Endothelial cell of umbilical vein (primary cell): ENCODE data around the gene LTN1. TPM values are rescaled to one million over a fixed set of nuclear protein-coding genes. Genes with fewer than 3 reads are reported as not detected.

ENCODE experiments used
- BruUV-seq: library from RNA; stranded (reverse); fragments of 400-500 nt; replicated peaks from 2 replicates; lab custom pipeline; 2021; lab: Mats Ljungman, UMichigan
- CTCF ChIA-PET: fragments of 300-600, 350-600 bp; sonication (Branson Sonifier 250); formaldehyde crosslinking; loops from one replicate; lab custom pipeline; 2021; ENCODE audit warnings: antibody characterized with exemption, inconsistent platforms; lab: Charles Lee
- POLR2A ChIA-PET: fragments of 300-600, 350-600 bp; sonication (Branson Sonifier 250); formaldehyde crosslinking; loops from one replicate; lab custom pipeline; 2021; ENCODE audit warnings: antibody characterized with exemption, inconsistent platforms; lab: Charles Lee
- DNase-seq: peaks from one replicate; pipeline ENCODE4 v3.0.0-alpha.2; 2011; ENCODE audit warnings: low read depth, low spot score
- FAIRE-seq: peaks from 2 replicates; lab custom pipeline; 2011; peaks lifted over from hg19 to GRCh38; lab: Jason Lieb, UNC
- H2AFZ ChIP-seq: 2 replicates; pipeline ENCODE4 v1.6.0; 2012; ENCODE audit warnings: low read depth, low read length, control low read depth, inconsistent platforms
- H3K27ac ChIP-seq: 2 replicates; pipeline ENCODE4 v1.5.1; 2011; ENCODE audit warnings: low read depth, mild to moderate bottlenecking, control low read depth, low read length, moderate library complexity; ENCODE audit not compliant: insufficient read depth
- H3K27me3 ChIP-seq, 2 experiments: 2 replicates each; pipeline versions ENCODE4 v1.6.0 to v1.6.1; 2011; ENCODE audit warnings: low read length in 2 of 2, mixed read lengths in 1 of 2; ENCODE audit not compliant: control insufficient read depth in 2 of 2, insufficient read depth in 2 of 2
- H3K36me3 ChIP-seq, 2 experiments: 2 replicates in 1 of 2; 3 replicates in 1 of 2; pipeline ENCODE4 v1.5.1; 2011; ENCODE audit warnings: low read length in 2 of 2, mild to moderate bottlenecking in 1 of 2, moderate library complexity in 1 of 2; ENCODE audit not compliant: control insufficient read depth in 2 of 2, insufficient read depth in 2 of 2; ENCODE audit errors: extremely low read depth in 1 of 2
- H3K4me1 ChIP-seq: 3 replicates; pipeline ENCODE4 v1.5.1; 2011; ENCODE audit warnings: mild to moderate bottlenecking, low read length; ENCODE audit not compliant: control insufficient read depth, insufficient read depth; ENCODE audit errors: extremely low read depth
- H3K4me2 ChIP-seq: 2 replicates; pipeline ENCODE4 v1.6.1; 2011; ENCODE audit warnings: low read length, control low read depth, mixed read lengths; ENCODE audit not compliant: insufficient read depth
- H3K4me3 ChIP-seq, 3 experiments: fragments of 200-600 bp in 1 of 3; sonication (generic), shearing (Covaris generic) in 1 of 3; replicated peaks in 1 of 3; 2 replicates each; pipeline ENCODE4 v1.5.1; 2011 to 2016; ENCODE audit warnings: control low read depth in 3 of 3, low read length in 3 of 3, mild to moderate bottlenecking in 2 of 3, inconsistent platforms in 1 of 3, low read depth in 1 of 3, moderate library complexity in 1 of 3; ENCODE audit not compliant: insufficient read depth in 1 of 3
- H3K79me2 ChIP-seq: 2 replicates; pipeline ENCODE4 v1.6.0; 2012; ENCODE audit warnings: low read length, inconsistent platforms; ENCODE audit not compliant: control insufficient read depth, insufficient read depth
- H3K9ac ChIP-seq: replicated peaks from 2 replicates; pipeline ENCODE3; 2011; ENCODE audit warnings: low read length, control low read depth; ENCODE audit not compliant: insufficient read depth; ENCODE audit errors: extremely low read depth
- H3K9me1 ChIP-seq: replicated peaks from 3 replicates; pipeline ENCODE4 v1.6.0; 2011; ENCODE audit warnings: mild to moderate bottlenecking, low read length; ENCODE audit not compliant: control insufficient read depth, insufficient read depth; ENCODE audit errors: extremely low read depth
- H3K9me3 ChIP-seq: replicated peaks from 2 replicates; pipeline ENCODE4 v1.5.1; 2012; ENCODE audit warnings: low read length, inconsistent platforms; ENCODE audit not compliant: control insufficient read depth, insufficient read depth
- H4K20me1 ChIP-seq: replicated peaks from 2 replicates; pipeline ENCODE3; 2011; ENCODE audit warnings: mild to moderate bottlenecking, low read length; ENCODE audit not compliant: control insufficient read depth, insufficient read depth; ENCODE audit errors: extremely low read depth
- CTCF ChIP-seq, 2 donors: IDR thresholded peaks; 1 replicate in 1 of 2; 2 replicates in 1 of 2; pipeline ENCODE4 v1.5.1; 2011; ENCODE audit warnings: low read length in 2 of 2, mild to moderate bottlenecking in 2 of 2, moderate library complexity in 2 of 2, control low read depth in 1 of 2, inconsistent platforms in 1 of 2, low read depth in 1 of 2; ENCODE audit not compliant: insufficient read depth in 1 of 2; ENCODE audit errors: extremely low read depth in 1 of 2
- EZH2 ChIP-seq: IDR thresholded peaks from 2 replicates; pipeline ENCODE4 v1.6.1; 2012; ENCODE audit warnings: borderline replicate concordance, low read depth, mild to moderate bottlenecking, moderate library complexity, low read length, inconsistent platforms; ENCODE audit not compliant: severe bottlenecking
- FOS ChIP-seq: IDR thresholded peaks from 2 replicates; pipeline ENCODE4 v1.6.1; 2011; ENCODE audit warnings: mild to moderate bottlenecking, low read length, moderate library complexity, borderline replicate concordance; ENCODE audit not compliant: insufficient read depth
- GATA2 ChIP-seq: IDR thresholded peaks from 2 replicates; pipeline ENCODE4 v1.7.0; 2011; ENCODE audit warnings: low read depth, mild to moderate bottlenecking, moderate library complexity, mixed read lengths, low read length; ENCODE audit not compliant: insufficient read length, insufficient read depth
- JUN ChIP-seq: IDR thresholded peaks from 2 replicates; pipeline ENCODE4 v1.6.1; 2011; ENCODE audit warnings: borderline replicate concordance, low read depth; ENCODE audit not compliant: insufficient read length, insufficient read depth
- MAX ChIP-seq: IDR thresholded peaks from 2 replicates; pipeline ENCODE4 v1.6.1; 2011; ENCODE audit not compliant: insufficient read depth, insufficient read length
- MYC ChIP-seq: IDR thresholded peaks from one replicate; pipeline ENCODE4 v1.6.1; 2011; ENCODE audit warnings: mild to moderate bottlenecking, low read depth, low read length
- POLR2A ChIP-seq: IDR thresholded peaks from 2 replicates; pipeline ENCODE4 v1.6.1; 2012; ENCODE audit warnings: low read depth, mild to moderate bottlenecking, control low read depth, low read length
- POLR2AphosphoS5 ChIP-seq: IDR thresholded peaks from 2 replicates; pipeline ENCODE4 v1.6.1; 2012; ENCODE audit warnings: low read depth, mild to moderate bottlenecking, control low read depth, low read length, moderate library complexity; ENCODE audit not compliant: insufficient read depth
- dilution Hi-C: fragments of 300-500 bp; cut with MboI; formaldehyde crosslinking; loops from one replicate; pipeline ENCODE4 v1.15.0; 2019; ENCODE audit warnings: low sequenced_read_pairs; ENCODE audit not compliant: extremely low pct_ligation_motif_present
- intact Hi-C: fragments of 100-400 bp; cut with micrococcal nuclease; formaldehyde crosslinking; loops from one replicate; pipeline ENCODE4 v1.10.0; 2022
- polyA plus RNA-seq, 4 experiments: library from polyadenylated mRNA; depleted of rRNA in 3 of 4; stranded (reverse) in 3 of 4; unstranded in 1 of 4; fragments of >200 nt; gene quantifications; 2 replicates each; pipeline versions ENCODE4 v1.2.1 to v1.2.3, GENCODE V29; 2011 to 2012; ENCODE audit warnings: missing spikeins in 1 of 4
- total RNA-seq: library from RNA; stranded (reverse); gene quantifications from 2 replicates; pipeline ENCODE4 v1.2.3, GENCODE V29; 2021

LTN1 gene
- total and polyA plus RNA-seq, 2 donors (not counting 3 experiments of a cell fraction or from before 2014, with no cell fraction given) = 3.8 to 23.0 TPM

GRCh38 chr21:28916150-28916893, 76.4 kb downstream of the LTN1 start:
- Histone ChIP-seq H3K4me2 (no peak overlapping the region), H3K36me3 (no peaks in the 10 kb centered on the region), H3K27me3 (no peaks in the 10 kb centered on the region), H3K79me2 (no peaks in the 10 kb centered on the region), H2AFZ (no peak overlapping the region), H3K9ac (no peak overlapping the region), H3K4me1 (no peaks in the 10 kb centered on the region), H3K27ac (no peak overlapping the region), H3K9me3 (no peaks in the 10 kb centered on the region), H4K20me1 (no peaks in the 10 kb centered on the region), H3K9me1 (no peaks in the 10 kb centered on the region), H3K4me3 (no peak overlapping the region)
- dilution Hi-C loops (no loop called here), intact Hi-C loops (no loop called here)
- no TSS peak for BruUV-seq
- FAIRE-seq (no peak), DNase-seq (no peak)
- ChIA-PET CTCF (interaction anchor here (0.7 to 1.7 kb wide), 2 partner anchors 16 to 27 kb away, joined by 3 read pairs; no protein-coding TSS in a partner anchor), POLR2A (no interaction called here)
- TF ChIP-seq POLR2AphosphoS5 (no peak), JUN (no peak), MYC (no peak), MAX (no peak), CTCF (IDR thresholded peaks at IDR 0.05; ENCODE audit: extremely low read depth in 1 of 2, insufficient read depth in 1 of 2, low read depth in 1 of 2, low read length in 2 of 2) (no peak), GATA2 (no peak), FOS (no peak), EZH2 (no peak), POLR2A (no peak)
